HTERT RPE-1 (cell line): Measurements from ENCODE around the gene MECP2.

Experiments used
- in situ Hi-C: fragments of 300-500 bp; cut with MboI; formaldehyde crosslinking; loops from 4 replicates; pipeline ENCODE4 v1.14.3; 2020; ENCODE audit warnings: low sequenced_read_pairs

Gene MECP2

DNA sequence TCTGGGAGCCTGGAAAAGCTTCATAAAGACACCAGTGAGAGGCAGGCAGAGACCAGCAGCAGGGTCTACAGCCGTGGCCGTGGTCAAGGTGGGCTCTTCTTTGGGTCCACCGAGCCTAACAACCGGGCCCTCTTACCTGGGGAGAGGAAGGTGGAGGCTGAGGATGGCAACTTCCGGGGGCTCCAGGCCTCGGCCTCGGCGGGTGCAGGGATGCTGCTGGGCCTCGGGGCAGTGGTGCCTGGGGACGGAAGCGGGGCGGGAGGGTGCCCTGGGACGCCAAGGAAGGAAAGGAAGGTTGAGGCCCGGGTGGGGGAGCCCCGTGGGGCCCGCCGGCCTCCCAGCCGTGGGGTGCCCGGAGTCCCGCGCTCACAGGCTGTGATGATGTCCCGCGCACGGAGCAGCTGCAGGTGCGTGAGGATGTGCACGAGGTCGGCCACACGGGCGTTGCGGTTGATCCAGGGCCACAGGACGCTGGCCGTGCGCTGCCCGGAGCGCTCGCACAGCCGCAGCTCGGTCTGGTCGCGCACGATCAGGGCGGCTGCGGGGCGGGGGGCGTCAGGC, 78.4 kb downstream of the MECP2 start:
- in situ Hi-C loops, result no loop called here

DNA sequence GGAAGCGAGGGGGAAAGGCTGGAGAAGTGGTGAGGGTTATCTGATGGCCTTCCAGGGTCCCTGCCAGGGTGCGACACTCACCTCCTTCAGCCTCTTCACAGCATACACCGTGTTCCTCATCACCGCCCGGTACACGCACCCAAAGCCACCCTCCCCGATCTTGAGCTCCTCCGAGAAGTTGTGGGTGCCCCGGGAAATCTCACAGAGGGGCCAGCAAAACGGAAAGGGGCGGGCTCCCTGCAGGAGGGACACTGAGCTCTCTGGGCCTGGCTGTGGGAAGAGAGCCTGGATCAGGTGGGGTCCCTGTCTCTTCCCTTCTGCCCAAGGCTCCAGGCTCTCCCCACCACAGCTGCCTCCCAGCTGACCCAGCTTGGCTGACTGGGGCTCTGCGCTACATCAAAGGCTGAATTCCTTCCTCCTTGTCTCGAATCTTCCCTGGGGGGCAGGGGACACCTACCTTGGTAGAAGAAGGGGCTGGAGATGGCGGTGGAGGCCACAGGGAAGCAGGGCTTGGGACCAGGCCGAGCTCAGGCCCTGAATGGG, 78.9 kb downstream of the MECP2 start:
- in situ Hi-C loops, result no loop called here

DNA sequence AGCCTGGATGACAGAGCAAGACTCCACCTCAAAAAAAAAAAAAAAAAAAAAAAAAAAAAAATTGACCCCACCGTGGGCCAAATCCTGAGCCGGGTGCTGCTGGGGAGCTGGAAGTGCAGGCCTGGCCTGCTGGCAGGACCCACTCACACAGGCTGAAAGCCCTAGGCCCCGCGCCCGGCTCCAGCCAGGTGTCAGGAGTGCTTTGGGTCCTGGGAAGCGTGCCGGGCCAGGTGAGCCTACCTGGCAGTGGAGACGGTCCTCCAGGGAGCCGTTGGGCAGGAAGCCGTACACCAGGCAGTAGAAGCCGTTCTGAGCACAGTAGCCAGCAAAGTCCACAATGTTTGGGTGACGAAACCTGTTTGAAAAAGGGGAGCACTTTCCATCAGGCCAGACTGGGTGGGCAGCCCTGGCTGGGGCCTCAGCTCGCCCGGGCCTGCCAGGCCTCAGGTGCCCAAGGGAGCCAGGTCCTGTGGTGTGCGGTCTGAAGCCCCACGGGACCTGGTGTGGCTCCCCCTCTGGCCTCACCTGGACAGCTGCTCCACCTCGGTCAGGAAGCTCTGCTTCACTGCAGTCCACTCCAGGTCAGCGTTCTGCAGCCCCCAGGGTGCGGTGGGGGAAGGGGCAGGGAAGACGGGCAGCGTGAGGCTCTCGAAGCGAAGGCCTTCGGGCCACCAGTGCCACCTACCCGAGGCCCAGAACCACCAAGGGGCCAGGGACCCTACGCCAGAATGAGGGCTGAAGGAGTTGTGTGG, 79.6 kb downstream of the MECP2 start:
- in situ Hi-C loops, result no loop called here

GRCh38 chrX:154016366-154017076, 81.0 kb downstream of the MECP2 start:
- in situ Hi-C loops, result no loop called here

DNA sequence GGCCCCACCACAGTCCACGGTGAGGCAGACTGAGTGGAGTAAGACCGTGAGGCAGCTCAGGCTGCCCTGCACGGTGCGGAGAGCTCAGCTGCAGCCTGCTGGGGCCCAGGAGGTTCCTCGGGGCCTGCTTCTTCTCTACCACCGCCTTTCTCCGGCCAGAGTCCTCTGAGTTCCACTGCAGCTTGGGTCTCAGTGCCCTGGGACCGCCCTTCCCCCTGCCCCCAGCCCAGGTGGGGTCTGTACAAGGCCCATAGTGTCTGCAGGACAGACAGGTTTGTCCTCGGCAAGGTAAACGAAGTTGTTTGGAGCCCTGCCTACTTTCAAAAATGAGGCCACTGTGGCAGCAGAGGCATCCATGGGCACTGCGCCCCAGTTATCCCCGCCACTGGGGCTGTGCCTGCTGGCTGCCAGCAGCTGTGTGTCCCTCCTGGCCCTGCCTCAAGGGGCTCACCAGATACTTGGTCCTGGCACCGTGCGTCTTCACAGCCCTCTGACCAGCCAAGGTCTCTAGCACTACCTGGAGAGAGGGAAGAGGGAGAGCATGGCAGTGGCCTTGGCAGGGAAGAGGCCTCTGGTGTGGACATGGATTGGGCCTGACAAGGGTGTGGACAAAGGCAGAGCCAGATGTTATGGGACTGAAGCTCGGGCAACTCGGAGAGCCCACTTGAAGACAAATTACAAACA, 81.8 kb downstream of the MECP2 start:
- in situ Hi-C loops, result no loop called here

DNA sequence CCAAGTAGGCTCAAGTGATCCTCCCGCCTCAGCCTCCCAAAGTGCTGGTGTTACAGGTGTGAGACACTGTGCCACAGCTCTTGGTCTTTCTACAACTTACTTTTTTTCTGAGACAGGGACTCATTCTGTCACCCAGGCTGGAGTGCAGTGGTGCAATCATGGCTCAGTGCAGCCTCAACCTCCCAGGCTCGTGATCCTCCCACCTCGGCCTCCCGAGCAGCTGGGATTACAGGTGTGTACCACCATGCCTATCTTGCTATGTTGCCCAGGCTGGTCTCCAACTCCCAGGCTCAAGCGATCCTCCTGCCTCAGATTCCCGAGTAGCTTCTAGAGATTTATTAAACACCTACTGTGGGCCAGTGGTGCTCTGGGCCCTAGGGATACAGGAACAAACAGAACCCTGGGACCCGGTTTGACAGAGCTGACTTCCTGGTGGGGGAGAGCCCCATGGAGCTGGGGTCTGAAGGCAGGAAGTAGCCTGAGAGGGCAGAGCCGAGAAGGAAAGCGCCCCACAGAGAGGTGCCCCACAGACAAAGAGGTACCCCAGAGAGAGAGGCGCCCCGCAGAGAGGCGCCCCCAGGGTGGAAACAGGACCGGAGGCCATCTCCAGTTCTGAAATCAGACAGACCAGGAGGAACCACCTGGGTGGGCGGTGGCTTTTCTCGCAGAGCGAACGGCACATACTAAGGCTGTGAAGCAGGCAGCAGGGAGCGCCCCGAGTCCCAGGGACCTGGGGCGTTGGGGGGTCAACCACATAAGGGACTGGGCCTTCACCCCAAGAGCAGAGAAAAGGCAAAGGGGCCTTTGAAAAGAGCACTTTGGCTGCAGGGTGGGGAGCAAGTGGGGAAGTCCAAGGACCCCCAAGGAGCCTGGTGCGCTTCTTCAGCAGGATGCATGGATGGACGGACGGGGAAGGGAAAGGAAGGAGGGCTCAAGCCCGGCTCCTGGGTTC, 82.8 kb downstream of the MECP2 start:
- in situ Hi-C loops, result no loop called here

- in situ Hi-C loops, result no loop called here
These were observed 83.7 kb downstream of the MECP2 start for GRCh38 chrX:154013614-154014360.

DNA sequence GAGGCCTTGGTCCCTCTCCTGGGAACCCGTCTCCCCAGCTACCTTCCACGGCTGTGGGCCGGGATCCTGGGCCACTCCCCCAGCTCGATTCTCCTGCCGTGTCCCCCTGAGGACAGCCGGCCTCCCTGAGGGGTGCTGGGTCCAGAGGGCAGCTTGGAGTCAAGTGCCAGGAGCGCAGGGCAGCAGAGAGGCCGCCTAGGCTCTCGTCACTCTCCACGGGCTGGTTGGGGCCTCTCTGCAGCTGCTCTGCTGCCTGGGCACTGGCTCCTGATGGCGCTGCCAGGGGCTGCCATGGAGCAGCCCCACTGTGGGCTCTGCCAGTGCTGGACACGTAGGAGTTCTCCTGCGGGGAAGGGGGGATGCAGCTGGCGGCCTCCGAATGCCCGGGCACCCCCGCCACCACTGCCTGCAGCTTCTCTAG, 84.5 kb downstream of the MECP2 start:
- in situ Hi-C loops, result no loop called here

- in situ Hi-C loops, result no loop called here
These were observed 85.1 kb downstream of the MECP2 start for GRCh38 chrX:154012336-154012991.

DNA sequence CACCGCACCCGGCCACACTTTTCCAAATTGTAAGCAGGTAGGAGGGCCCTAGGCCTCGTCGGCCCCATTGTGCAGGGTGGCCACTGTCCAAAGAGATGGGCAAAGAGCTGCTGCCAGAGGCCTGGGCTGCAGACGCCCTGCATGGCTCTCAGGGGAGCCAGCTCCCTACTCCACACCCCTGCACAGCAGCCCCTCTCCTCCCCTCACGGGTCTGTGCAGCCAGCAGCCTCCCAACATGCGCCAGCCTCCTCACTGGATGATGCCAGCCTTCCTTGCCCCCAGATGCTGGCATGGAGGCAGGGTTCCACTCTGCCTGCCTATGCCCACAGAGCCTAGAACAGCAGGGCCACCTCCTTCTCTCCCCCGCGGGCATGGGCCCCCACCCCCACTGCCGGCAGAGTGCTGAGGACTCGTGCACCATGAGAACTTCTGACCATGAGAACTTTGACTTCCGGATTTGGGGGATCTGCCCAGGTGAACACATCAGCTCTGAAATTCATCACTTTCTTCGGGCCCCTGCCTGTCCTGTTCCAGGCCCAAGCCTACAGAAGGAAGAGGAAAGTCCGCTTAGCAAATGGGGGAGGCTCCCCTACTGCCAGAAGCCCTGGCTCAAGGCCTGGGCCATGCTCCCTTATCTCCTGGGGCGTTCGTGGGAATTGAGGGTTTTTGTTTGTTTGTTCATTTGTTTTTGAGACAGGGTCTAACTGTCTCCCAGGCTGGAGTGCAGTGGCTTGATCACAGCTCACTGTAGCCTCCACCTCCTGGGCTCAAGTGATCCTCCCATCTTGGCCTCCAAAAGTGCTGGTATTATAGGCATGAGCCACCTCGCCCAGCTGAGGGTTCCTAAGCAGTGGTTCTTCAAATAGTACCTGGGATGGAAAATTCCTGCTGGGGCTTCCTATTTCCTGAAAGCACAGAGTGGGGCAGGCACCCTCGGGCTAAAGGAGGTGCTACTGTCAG, 85.9 kb downstream of the MECP2 start:
- in situ Hi-C loops, result no loop called here

- in situ Hi-C loops, result no loop called here
These were observed 87.0 kb downstream of the MECP2 start for GRCh38 chrX:154010330-154011087.

GRCh38 chrX:154008521-154008920, 89.0 kb downstream of the MECP2 start:
- in situ Hi-C loops, result no loop called here

GRCh38 chrX:154006947-154007346, 90.6 kb downstream of the MECP2 start:
- in situ Hi-C loops, result no loop called here

- in situ Hi-C loops, result no loop called here
These were observed 93.2 kb downstream of the MECP2 start for GRCh38 chrX:154004315-154004714.

GRCh38 chrX:154002215-154002719, 95.2 kb downstream of the MECP2 start:
- in situ Hi-C loops, result no loop called here

GRCh38 chrX:154000051-154000450, 97.5 kb downstream of the MECP2 start:
- in situ Hi-C loops, result no loop called here
